GM04503 (cell line): Measurements from ENCODE around the gene HOATZ.

Experiments used
- DNase-seq: peaks from one replicate; pipeline ENCODE4 v3.0.0-alpha.2; 2012; ENCODE audit warnings: low read depth

Gene HOATZ

GRCh38 chr11:111577821-111578220 lies 63.2 kb downstream of the HOATZ start:
- no peak for DNase-seq

GRCh38 chr11:111581341-111581740 lies 66.8 kb downstream of the HOATZ start:
- DNase-seq: no peak

GRCh38 chr11:111582163-111582562 lies 67.6 kb downstream of the HOATZ start:
- no peak for DNase-seq

- DNase-seq: no peak
These were observed 68.3 kb downstream of the HOATZ start for GRCh38 chr11:111582881-111583280.

GRCh38 chr11:111585371-111585770 lies 70.8 kb downstream of the HOATZ start:
- DNase-seq: no peak

GRCh38 chr11:111586388-111586831 lies 71.8 kb downstream of the HOATZ start:
- no peak for DNase-seq
